Activated CD4-positive, alpha-beta T cell treated with anti-CD3 and anti-CD28 coated beads, Interleukin-2, amount 50 U/mL, for 24 hours (primary cell): ENCODE measurements around the gene DGKI.

Source experiments
- DNase-seq, 2 donors: peaks; one replicate each; pipeline ENCODE4 v3.0.0-alpha.2; 2020; ENCODE audit warnings: low read depth in 1 of 2, low spot score in 1 of 2

Gene DGKI

DNA sequence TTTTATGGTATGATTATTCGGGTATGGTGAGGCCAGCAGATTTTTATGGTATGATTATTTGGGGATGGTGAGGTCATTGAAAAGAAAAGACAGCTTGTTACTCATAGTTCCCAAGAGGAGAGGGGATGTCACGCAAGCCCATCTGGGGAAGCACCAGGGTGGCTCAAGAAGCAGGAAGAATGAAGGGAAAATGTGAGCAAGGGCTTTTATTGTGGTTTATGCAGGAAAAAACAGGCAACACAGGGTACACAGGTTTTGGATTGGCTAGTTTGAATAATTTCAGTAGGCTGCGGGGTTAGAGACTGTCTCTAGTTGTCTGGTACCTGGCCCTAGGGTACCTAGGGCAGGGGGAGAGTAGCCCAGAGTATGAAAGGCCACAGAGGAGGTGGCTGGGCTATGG, 26.8 kb upstream of the DGKI start:
- DNase-seq, result no peak

DNA sequence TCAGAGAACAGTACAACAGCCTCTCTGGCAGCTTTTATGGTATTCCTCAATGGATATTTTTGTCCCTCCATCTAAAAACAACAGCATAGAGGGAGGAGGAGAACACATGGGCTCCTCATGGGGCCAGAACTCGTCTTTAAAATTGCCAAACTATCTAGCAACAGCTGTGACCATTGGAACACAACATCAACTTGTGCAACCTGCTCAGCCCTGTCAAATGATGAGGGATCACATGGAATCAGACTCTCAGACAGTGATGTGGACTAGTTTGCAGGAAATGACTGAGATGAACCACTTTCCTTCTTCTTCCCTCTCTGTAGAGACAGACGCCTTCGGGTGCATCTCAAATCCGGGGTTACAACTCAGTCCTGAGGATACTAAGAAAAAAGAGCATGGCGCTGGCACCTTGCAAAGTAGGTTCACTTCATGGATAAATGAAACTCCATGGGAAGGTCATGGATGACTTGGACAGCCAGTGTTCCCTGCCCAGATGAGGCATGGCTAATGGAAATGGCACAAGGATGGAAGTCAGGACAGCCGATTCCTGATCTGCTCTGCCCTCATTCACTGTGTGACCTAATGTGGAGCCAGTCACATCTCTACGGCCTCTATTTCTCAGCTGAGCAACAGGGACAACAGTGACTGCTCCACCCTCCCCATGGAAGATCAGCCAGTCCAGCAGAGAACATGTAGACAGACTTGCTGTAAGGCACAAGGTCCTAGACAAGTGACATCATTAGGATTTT, 24.6 kb upstream of the DGKI start:
- no peak for DNase-seq

DNA sequence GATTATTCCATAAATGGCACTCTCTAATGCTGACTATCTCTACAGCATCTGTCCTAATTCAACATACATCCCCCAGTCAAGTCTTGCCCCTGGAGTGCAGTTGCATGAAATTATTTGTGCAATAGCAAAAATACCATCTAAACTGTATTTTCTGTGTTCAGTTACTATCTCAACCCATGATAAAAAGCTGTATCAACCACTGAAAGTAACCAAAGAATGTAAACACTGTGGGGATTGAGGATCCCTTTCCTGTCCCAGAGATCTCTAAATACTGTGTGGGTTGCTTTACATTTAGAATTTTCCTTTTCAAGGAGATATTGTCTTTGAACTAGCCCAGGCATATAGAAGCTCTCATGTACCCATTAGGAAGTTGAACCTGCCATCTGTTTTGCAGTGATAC, 23.9 kb upstream of the DGKI start:
- DNase-seq, result no peak

DNA sequence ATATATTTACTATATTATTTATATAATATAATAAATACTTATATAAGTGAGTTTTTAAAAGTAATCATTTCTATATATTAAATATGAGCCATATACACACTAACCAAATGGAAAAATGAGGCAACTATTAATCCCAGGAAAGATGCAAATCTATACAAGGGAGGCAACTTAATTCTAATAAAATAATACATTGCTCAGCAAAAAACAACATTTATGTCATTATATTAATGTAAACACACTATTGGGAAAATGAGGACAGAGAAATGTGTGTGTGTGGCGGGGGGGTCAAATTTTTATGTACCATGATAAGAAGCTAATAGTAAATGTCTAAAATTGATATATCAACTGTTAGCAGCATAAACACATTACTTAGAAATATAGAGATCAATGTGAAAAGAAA, 23.3 kb upstream of the DGKI start:
- no peak for DNase-seq

DNA sequence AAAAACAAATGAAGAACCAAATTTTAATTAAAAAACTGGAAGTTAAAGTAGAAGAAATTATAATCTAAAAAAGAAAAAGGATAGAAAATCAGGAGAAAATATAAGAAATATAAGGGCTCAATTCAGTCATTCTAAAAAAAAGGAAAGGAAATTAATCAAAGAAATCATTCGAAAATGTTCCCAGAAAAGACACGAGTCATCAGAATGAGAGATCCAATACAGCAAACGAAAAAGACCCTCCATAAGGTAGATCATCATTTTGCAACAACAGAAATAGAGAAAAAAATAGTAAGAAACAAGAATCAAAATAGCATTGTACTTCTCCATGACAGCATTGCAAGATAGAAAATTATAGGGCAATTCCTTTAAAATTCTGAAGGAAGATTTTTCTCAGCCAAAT, 22.5 kb upstream of the DGKI start:
- no peak for DNase-seq

DNA sequence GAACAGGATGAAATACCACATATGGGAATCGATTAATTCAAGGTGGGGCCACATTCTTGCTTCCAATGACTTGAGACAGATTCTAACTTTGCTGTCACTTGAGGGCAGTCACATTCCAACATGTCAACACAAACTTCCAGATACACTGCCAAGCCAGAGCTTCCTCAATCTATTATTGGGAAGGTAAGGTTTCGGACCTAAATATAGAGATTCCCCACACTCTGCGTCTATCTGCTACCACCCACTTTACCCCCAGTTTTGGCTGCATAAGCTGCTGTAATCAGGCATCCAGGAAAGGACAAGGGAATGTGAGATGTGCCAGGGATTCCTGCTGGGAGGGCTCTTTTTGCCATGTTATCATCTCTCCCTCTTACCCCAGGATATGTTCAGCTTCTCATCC, 20.5 kb upstream of the DGKI start:
- no peak for DNase-seq

DNA sequence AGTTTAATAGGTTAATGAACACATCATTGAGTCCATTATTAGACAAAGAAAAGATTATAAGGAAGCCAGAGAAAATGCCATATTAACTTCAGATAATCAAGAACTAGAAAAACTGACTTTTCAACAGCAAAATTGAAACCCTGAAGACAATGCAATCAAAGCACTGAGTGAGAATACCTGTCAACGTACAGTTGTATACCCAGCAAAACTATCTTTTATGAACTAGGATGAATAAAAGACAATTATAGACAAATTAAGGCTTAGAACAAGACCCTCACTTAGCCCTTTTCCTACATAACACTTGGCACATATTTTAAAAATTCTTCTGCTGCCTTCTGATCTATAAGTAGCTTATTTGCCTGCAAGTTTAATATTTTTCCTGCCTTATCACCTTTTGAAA, 19.0 kb upstream of the DGKI start:
- DNase-seq, result no peak

DNA sequence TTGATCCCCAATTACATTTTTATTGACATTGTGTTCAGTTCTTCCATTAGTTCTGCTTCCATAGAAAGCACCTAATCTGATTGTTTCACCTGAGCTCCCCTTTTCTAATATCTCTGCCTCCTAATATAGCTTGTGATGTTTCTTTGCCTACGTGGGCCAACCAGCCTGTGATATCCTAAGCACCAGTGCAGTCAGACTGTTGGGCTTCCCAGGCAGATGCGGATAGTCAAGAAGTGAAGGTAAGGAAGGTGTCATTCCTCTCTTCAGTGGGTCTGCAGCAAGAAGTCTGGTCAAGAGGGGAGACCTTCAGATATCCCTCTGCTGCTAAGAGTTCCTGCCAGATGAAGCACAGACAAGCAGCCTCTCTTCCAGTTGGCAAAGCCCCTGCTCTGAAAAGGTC, 16.2 kb upstream of the DGKI start:
- DNase-seq, result no peak

DNA sequence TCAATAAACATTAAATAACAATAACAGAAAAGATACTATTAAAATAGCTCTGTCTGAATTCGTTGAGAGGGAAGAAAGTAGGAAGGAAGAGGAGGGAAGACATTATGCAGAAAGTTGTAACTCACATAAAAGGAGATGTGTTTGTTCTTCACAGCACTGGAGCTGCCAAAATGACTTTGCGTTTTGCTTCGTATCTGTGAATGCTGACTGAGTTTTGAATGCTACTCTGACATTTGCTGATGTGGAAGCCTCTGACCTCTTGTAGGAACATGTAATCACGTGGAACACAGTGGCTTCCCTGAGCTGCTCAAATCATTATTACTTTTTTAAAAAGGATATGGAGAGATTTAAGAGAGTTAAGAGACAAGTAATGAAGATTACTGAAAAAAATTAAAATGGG, 15.6 kb upstream of the DGKI start:
- no peak for DNase-seq

DNA sequence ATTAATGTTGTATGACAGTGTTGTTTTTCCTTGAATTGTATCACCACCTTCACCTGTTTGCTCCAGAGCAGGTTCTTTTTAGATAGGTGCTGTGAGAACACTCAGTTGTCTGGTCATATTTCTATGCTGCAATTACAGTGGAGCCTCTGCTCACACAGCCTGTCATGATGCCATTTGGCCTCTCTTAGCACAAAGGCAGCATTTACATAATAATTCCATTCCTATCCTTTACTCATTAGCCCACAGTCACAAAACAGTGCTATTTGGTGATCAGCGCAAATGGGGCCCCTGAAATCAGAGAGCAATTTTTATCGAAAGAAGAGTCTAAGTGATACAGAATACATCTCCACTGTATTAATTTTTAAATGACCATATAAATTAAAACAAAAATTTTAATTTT, 13.8 kb upstream of the DGKI start:
- no peak for DNase-seq

DNA sequence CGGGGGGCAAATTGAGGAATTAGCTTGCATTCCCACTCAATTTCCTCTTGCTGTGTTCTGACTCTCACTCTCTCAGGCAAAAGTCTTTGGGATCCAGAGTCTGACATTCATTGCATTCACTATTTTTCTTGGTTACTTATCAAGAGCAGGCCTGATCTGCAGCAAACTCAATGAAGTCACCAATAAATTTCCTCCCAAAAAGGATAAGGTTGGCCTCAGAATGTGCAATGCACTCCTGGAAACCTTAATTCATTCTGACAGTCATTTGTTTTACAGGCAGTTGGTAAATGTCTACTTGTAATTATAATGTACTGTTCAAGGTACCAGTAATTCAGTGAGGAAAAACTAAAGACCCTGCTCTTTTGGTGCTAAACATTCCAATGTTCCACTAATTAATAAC, 6.3 kb upstream of the DGKI start:
- no peak for DNase-seq

DNA sequence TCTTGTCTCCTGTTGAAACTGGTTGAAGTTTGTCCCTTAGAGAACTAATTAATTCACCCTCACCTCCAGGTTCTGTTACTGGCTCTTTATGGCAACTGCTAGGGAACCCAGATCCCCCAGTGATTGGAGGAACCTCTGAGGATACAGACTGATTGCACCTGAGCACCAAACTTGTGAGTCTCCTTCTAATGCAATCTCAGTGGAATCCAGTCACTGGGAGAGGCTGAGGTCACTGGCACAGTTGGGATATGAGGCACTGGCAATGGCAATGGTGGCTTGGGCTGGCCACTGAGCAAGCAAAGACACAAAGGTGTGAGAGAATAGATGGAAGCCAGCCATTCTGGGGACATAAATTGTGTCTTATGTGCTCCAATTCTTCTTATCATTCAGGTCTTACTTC, 5.3 kb upstream of the DGKI start:
- no peak for DNase-seq

DNA sequence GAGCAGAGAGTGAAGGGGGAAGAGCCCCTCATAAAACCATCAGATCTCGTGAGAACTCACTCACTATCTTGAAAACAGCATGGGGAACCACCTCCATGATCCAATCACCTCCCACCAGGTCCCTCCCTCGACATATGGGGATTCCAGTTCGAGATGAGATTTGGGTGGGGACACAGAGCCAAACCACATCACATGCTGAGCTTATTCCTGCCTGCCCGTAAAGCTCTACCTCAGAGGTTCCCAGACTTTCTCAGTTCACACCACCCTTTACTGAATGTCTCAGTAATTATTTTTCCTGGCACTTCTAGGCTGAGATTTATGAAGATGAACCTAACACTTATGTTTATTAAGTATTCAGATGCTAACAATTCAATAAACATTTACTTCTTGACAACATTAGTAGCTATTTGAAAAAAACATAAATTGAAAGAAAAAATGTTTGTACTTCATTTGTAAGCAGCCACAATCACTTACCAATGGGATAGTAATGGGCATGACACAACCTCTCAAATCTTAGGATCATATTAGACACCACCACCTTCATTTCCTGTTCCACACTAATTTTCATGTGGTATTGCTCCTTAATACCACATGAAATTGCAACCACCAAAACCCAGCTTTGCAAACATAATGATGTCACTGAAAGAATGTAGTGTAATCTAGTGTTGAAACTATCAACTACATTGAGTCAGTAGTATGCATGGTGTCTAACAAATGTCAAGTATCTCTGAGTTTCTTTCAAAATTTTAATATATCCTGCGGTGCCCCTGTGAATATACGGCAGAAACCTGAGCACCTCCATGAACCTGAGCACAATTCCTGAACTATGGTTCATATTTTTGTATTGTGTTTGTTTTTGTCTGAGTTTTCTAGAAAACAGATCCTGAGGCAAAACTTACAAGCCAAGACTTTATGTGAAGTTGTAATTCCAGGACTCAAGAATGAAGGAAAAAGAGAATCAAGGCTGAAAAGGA, 4.5 kb upstream of the DGKI start:
- DNase-seq, result no peak

DNA sequence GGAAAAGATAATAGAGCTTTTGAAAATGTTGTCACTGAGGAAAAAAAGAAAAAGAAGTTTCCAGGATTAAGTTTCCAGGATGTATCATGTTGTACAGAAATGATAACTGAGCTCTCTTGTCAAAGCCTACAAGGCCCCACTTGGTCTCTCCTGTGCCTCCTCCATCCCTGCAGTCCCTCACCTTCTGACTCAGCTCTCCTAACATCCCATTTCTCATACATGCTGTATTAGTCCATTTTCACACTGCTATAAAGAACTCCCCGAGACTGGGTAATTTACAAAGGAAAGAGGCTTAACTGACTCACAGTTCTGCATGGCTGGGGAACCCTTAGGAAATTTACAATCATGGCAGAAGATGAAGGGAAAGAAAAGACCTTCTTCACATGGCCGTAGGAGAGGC, 3.8 kb upstream of the DGKI start:
- no peak for DNase-seq

DNA sequence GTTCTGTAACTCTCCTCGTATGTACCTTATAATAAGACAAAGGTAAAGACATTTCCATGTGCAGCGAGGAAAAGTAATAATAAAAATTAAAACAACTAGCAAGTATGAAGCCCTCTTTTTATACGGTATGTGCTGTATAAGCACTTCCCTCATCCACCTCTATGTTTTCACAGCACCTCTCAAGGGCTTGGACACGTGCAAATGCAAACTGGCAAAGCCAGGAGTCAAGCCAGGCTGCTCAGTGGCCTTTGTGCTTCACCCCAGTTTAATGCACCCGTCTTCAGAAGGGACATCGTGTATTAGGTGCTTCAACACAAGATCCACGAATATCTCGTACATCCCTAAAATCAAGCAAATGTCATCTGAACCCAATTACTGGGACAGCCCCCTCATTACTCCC, 1.3 kb upstream of the DGKI start:
- DNase-seq, result no peak

DNA sequence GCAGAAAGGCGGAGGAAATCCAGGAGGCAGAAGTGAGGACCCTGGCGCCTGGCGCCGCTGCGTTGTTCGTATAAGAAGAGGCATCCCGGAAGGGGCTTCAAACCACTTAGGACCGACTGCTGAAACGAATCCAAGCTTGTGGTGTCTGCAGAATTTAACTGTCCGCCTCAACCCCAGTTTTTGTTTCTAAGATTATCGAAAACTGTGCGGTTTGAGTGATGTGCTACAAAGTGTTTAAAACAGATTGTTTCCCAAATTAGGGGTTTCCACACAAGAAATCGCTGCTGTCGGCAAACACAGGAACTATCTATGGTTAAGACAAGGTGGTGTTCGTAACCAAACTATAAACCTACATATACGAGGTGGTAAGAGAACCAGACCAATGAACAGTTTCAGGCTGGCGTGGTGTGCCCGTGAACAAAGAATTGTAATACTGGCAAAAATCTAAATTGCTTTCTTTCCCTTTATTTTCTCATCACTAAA, 835 bp upstream of the DGKI start:
- no peak for DNase-seq

DNA sequence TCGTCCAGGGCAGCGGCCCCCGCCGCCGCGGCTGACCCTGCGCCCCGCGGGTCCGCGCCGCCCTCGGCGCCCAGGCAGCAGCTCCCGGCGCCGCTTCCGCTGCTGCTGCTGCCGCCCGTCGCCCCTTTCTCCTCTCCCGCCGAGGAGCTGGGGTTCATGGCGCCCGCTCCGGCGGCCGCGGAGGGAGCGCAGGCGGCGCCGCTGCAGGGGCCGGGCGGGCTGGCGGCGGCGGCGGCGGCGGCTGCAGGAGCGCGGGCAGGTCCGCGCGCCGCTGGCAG, 286 bp downstream of the DGKI start:
- no peak for DNase-seq

DNA sequence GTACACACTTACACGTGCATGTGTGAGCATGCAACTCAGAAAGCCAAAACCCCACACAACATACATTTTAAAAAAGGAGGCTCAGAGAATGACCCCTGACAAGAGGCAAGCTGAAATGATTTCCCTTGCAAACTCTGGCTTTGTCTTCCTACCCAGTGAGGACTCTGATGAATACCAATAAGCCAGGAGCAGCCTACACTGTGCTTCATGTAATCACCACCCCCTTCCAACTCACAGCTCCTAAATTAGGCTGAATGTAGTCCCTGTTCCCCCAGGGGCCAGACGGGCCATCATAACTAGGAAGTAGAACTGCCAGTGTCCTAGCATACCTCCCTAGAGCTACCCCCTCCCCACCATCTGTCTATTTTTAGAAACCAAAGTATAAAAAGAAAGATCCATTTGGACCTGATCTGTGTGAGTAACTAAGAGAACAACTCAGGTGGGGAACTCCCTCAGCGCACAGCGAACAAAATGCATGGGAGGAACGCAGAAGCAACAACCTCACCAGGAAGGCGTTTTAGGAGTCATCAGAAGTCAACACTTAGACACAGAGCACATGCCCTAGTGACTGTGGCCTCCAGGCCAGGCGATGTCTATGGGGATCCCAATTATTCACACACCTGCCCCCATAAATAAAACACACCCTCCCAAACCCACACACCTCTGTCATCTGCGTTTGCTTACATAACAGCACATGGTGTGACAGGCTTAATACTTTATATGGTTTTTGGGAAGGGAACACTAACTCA, 1.9 kb downstream of the DGKI start:
- DNase-seq, result no peak

DNA sequence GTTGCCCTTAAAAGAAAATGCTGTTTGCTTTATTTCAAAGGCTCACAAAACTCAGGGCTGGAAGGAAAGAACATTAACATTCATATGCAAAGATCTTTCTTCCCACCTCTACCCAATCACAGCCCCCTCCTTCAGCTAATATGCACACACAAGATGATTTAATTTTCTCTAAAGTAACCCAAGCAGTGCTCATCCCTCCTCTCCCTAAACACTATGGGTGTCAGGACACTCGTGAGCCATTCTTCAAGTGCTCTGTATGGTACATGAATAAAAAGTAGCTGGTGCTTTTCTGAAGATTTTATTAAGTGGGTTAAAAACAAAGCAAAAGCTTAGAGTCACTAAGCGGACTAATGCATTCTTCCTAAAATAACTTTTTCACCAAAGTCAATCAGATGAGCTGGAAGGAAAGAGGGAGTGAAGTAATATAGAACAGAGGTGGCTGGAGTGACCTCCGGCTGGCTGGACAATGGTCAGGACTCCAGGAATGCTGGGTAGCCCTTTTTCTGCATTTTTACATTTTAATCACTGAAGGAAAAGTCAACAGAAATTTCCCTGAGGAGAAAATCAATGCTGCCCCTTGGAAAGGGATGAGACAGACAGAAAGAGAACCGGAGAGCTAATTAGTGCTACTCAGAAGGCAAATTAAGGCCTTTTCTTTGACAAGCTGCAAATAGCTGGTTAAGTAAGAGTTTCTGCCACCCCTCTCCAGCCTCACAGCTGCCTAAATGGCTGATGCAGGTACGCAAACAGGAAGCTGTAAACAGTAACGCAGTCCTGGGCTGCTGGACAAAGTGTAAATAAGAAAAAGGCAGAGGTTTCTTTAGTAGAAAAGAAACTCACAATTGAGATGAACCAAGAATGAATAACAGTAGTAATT, 6.6 kb downstream of the DGKI start:
- DNase-seq, result no peak

DNA sequence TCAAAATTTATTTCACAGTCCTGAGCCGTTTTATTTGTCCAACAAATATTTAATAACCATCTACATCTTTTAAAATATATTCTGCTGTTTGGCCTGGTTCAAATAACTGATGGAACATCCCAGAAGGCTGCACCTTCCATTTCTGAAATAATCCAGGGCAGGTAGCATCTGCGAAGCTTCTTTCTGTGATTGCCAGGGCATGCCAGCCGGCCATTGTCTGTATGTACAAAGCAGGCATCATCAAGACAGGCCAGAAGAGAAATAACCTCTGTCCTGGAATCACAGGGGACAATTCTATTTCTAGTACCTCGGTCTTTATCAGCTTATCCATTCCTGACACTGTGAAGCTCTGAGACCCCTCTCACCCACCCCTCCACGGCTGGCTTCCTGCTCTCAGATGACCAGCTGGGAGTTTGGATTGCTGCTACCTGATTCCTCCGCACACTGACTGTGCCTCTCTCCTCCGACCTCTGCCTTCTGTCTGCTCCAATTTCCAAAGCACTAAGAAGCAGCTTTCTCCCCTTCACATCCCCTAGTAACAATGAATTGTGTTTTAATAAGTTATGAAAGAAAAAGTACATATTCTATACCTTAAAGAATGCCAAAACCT, 8.0 kb downstream of the DGKI start:
- no peak for DNase-seq

DNA sequence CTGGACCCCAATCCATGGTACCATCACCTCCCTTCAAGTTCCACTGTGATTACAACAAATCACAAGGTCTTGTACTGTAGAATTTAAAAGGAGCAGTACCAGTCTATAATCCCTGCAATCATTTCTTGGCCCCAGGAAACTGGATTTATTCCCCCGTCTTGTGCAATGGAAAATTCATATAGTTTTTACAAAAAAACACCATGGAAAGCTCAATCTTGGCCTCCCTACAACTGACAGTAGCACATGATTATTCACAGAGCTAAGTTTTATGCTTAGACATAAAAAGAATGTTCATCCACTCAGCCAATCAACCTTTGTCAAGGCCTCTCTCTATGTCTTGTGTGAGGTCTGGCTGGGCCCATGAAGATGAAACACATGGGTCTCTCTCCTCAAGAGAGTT, 10.2 kb downstream of the DGKI start:
- no peak for DNase-seq
